OCI-LY1 (cell line): ENCODE data around the gene PSPN.

ENCODE experiments used
- H2AFZ ChIP-seq: fragments of 200-600 bp; sonication (generic), shearing (Covaris generic); 2 replicates; pipeline ENCODE4 v1.6.0; 2014; ENCODE audit warnings: antibody characterized with exemption, mild to moderate bottlenecking, low read length
- H3F3A ChIP-seq: fragments of 200-600 bp; sonication (generic), shearing (Covaris generic); 2 replicates; pipeline ENCODE4 v1.6.0; 2014; ENCODE audit warnings: mild to moderate bottlenecking, antibody characterized with exemption, low read length, moderate library complexity; ENCODE audit not compliant: insufficient read depth
- H3K27ac ChIP-seq: fragments of 200-600 bp; sonication (generic); 2 replicates; pipeline ENCODE4 v1.5.1; 2014; ENCODE audit warnings: low read length, mixed run types, mild to moderate bottlenecking, low read depth; ENCODE audit not compliant: poor library complexity, severe bottlenecking
- H3K27me3 ChIP-seq: fragments of 200-600 bp; sonication (generic); 2 replicates; pipeline ENCODE4 v1.6.0; 2014; ENCODE audit warnings: antibody characterized with exemption, mild to moderate bottlenecking, low read length, moderate library complexity; ENCODE audit not compliant: insufficient read depth
- H3K36me3 ChIP-seq: fragments of 200-600 bp; sonication (generic); 2 replicates; pipeline ENCODE4 v1.6.1; 2014; ENCODE audit warnings: mild to moderate bottlenecking, antibody characterized with exemption, low read length, moderate library complexity, mixed read lengths; ENCODE audit not compliant: insufficient read depth
- H3K4me1 ChIP-seq: fragments of 200-600 bp; sonication (generic); 2 replicates; pipeline ENCODE4 v1.5.1; 2014; ENCODE audit warnings: mild to moderate bottlenecking, low read length, moderate library complexity; ENCODE audit not compliant: insufficient read depth, severe bottlenecking
- H3K4me2 ChIP-seq: fragments of 200-600 bp; sonication (generic), shearing (Covaris generic); 2 replicates; pipeline ENCODE4 v1.6.1; 2014; ENCODE audit warnings: low read length
- H3K4me3 ChIP-seq: fragments of 200-600 bp; sonication (generic); 2 replicates; pipeline ENCODE4 v1.5.1; 2014; ENCODE audit warnings: low read length, low read depth, mild to moderate bottlenecking, mixed read lengths; ENCODE audit not compliant: poor library complexity, severe bottlenecking
- H3K79me2 ChIP-seq: fragments of 200-600 bp; shearing (Covaris generic); 2 replicates; pipeline ENCODE4 v1.6.1; 2016; ENCODE audit warnings: mixed run types, low read length, mixed read lengths; ENCODE audit not compliant: insufficient read depth
- H3K9ac ChIP-seq: fragments of 200-600 bp; sonication (generic), shearing (Covaris generic); 2 replicates; pipeline ENCODE4 v1.6.1; 2014; ENCODE audit warnings: mild to moderate bottlenecking, low read length, mixed read lengths
- H3K9me2 ChIP-seq: fragments of 200-600 bp; sonication (generic), shearing (Covaris generic); 2 replicates; pipeline ENCODE4 v1.6.1; 2014; ENCODE audit warnings: low read depth, mild to moderate bottlenecking, low read length, mixed read lengths
- H3K9me3 ChIP-seq: fragments of 200-600 bp; shearing (Covaris generic); 2 replicates; pipeline ENCODE4 v1.6.1; 2014; ENCODE audit warnings: low read length, mixed read lengths
- H4K20me1 ChIP-seq: fragments of 200-600 bp; sonication (generic), shearing (Covaris generic); 2 replicates; pipeline ENCODE4 v1.6.0; 2016; ENCODE audit warnings: mild to moderate bottlenecking, low read length; ENCODE audit not compliant: insufficient read depth
- CTCF ChIP-seq: fragments of 200-600 bp; sonication (generic), shearing (Covaris generic); IDR thresholded peaks from 2 replicates; pipeline ENCODE4 v1.5.1; 2017; ENCODE audit warnings: mild to moderate bottlenecking, antibody characterized with exemption, low read length, moderate library complexity, mixed read lengths
- EZH2 ChIP-seq: fragments of 200-600 bp; sonication (generic), shearing (Covaris generic); IDR thresholded peaks from 2 replicates; pipeline ENCODE4 v1.8.0; 2017; ENCODE audit warnings: borderline replicate concordance, mixed run types, mild to moderate bottlenecking, antibody characterized with exemption, low read length, moderate library complexity, mixed read lengths

PSPN gene

GRCh38 chr19:6343462-6343861, 32.3 kb downstream of the PSPN start:
- H3K4me1 ChIP-seq = no peaks in the 10 kb centered on the region
- no peaks in the 10 kb centered on the region for H4K20me1 ChIP-seq
- TF ChIP-seq EZH2 (no peak), CTCF (no peak)
- H3K79me2 ChIP-seq = no peaks in the 10 kb centered on the region
- no peak overlapping the region for H3K27ac ChIP-seq
- no peak overlapping the region for H2AFZ ChIP-seq
- H3K9ac ChIP-seq = no peak overlapping the region
- no peak overlapping the region for H3K4me2 ChIP-seq
- no peaks in the 10 kb centered on the region for H3F3A ChIP-seq
- peaks cover 6% of the 10 kb centered on the region; the same call in 1 of the 2 replicates for H3K9me3 ChIP-seq
- H3K4me3 ChIP-seq = no peak overlapping the region
- H3K27me3 ChIP-seq = no peaks in the 10 kb centered on the region
- no peaks in the 10 kb centered on the region; the same call in 1 of the 2 replicates for H3K36me3 ChIP-seq
- H3K9me2 ChIP-seq = no peaks in the 10 kb centered on the region

GRCh38 chr19:6340493-6341201, 35.1 kb downstream of the PSPN start:
- TF ChIP-seq EZH2 (no peak), CTCF (peak; percentile 41)
- Histone ChIP-seq H3K9me3 (peaks cover 6% of the 10 kb centered on the region; the same call in 1 of the 2 replicates), H3K9me2 (no peaks in the 10 kb centered on the region), H2AFZ (no peak overlapping the region), H3K27ac (no peak overlapping the region), H4K20me1 (no peaks in the 10 kb centered on the region), H3K79me2 (no peaks in the 10 kb centered on the region), H3K4me2 (no peak overlapping the region), H3K36me3 (no peaks in the 10 kb centered on the region; the same call in 1 of the 2 replicates), H3K9ac (no peak overlapping the region), H3K4me1 (no peaks in the 10 kb centered on the region), H3K4me3 (no peak overlapping the region), H3F3A (no peaks in the 10 kb centered on the region), H3K27me3 (no peaks in the 10 kb centered on the region)

- Histone ChIP-seq H3K9me2 (no peaks in the 10 kb centered on the region), H3K9ac (no peak overlapping the region), H3K36me3 (no peaks in the 10 kb centered on the region), H3K4me1 (no peaks in the 10 kb centered on the region), H3K79me2 (no peaks in the 10 kb centered on the region), H2AFZ (no peak overlapping the region), H3K27me3 (0 out of 2 replicates have a peak, but pooled peaks cover 4% of the 10 kb centered on the region), H4K20me1 (no peaks in the 10 kb centered on the region), H3K4me3 (no peak overlapping the region), H3F3A (no peaks in the 10 kb centered on the region), H3K9me3 (no peaks in the 10 kb centered on the region), H3K27ac (no peak overlapping the region), H3K4me2 (no peak overlapping the region)
- TF ChIP-seq EZH2 (no peak), CTCF (no peak)
These were observed 41.0 kb downstream of the PSPN start for GRCh38 chr19:6334490-6335285.
